ENCODE results near the gene SCGB1D1.
"Not testable (repeated sequence)": the region's sequence is repeated elsewhere in the genome, so short reads cannot be mapped to it uniquely, and the experiment has no call there.

The SCGB1D1 gene

GRCh38 chr11:62169448-62169847, 20.6 kb upstream of the SCGB1D1 start:
- no peak for DNase-seq

GRCh38 chr11:62169935-62170334, 20.1 kb upstream of the SCGB1D1 start:
- DNase-seq = no peak

- peak; percentile 74 for DNase-seq
Measured at GRCh38 chr11:62171261-62171723, 18.7 kb upstream of the SCGB1D1 start.

GRCh38 chr11:62172294-62172693, 17.7 kb upstream of the SCGB1D1 start:
- no peak for DNase-seq

GRCh38 chr11:62176766-62177165, 13.2 kb upstream of the SCGB1D1 start:
- no peak for DNase-seq

GRCh38 chr11:62179995-62180394, 10.0 kb upstream of the SCGB1D1 start:
- no peak for DNase-seq

- DNase-seq = no peak
Measured at GRCh38 chr11:62181097-62181496, 8.9 kb upstream of the SCGB1D1 start.

GRCh38 chr11:62182147-62182891, 7.7 kb upstream of the SCGB1D1 start:
- no peak for DNase-seq

- DNase-seq = no peak
Measured at GRCh38 chr11:62186195-62186594, 3.8 kb upstream of the SCGB1D1 start.

GRCh38 chr11:62193952-62194351, 3.9 kb downstream of the SCGB1D1 start:
- DNase-seq = no peak

GRCh38 chr11:62195010-62195409, 5.0 kb downstream of the SCGB1D1 start:
- DNase-seq = not testable (repeated sequence)

GRCh38 chr11:62195945-62196344, 5.9 kb downstream of the SCGB1D1 start:
- DNase-seq = no peak

GRCh38 chr11:62197400-62197799, 7.4 kb downstream of the SCGB1D1 start:
- not testable (repeated sequence) for DNase-seq

- no peak for DNase-seq
Measured at GRCh38 chr11:62201376-62201775, 11.4 kb downstream of the SCGB1D1 start.

GRCh38 chr11:62202910-62203309, 12.9 kb downstream of the SCGB1D1 start:
- DNase-seq = no peak

GRCh38 chr11:62204430-62204829, 14.4 kb downstream of the SCGB1D1 start:
- no peak for DNase-seq

- DNase-seq = no peak
Measured at GRCh38 chr11:62205441-62205840, 15.4 kb downstream of the SCGB1D1 start.

- DNase-seq = not testable (repeated sequence)
Measured at GRCh38 chr11:62206276-62207066, 16.5 kb downstream of the SCGB1D1 start.

- no peak for DNase-seq
Measured at GRCh38 chr11:62208785-62209144, 18.7 kb downstream of the SCGB1D1 start.

GRCh38 chr11:62217191-62217748, 27.3 kb downstream of the SCGB1D1 start:
- peak; percentile 23 for DNase-seq

- no peak for DNase-seq
Measured at GRCh38 chr11:62221498-62221897, 31.5 kb downstream of the SCGB1D1 start.

GRCh38 chr11:62223095-62223494, 33.1 kb downstream of the SCGB1D1 start:
- no peak for DNase-seq

GRCh38 chr11:62233730-62234129, 43.7 kb downstream of the SCGB1D1 start:
- no peak for DNase-seq

GRCh38 chr11:62236187-62236586, 46.2 kb downstream of the SCGB1D1 start:
- DNase-seq = no peak

Data from HCEC 1CT (cell line).